CD4-positive, alpha-beta T cell treated with Interferon alpha-2 for 1 hour (primary cell): ENCODE data around the gene CHD9.
A peak's percentile ranks its signal among the peaks of the same experiment; 100 is the strongest.
"Not testable (repeated sequence)": the region's sequence is repeated elsewhere in the genome, so short reads cannot be mapped to it uniquely, and the experiment has no call there.

Source experiments
- DNase-seq, 2 donors: peaks; one replicate each; pipeline ENCODE4 v3.0.0-alpha.2; 2020 to 2022

Gene CHD9

GRCh38 chr16:53054670-53055485 is at the start of gene CHD9:
Gene CHD9 (plus strand): TSS chr16:53054991. CDS start chr16:53156090, 101,099 bp downstream.
- DNase-seq, result peak; percentile 68 to 79

- no peak for DNase-seq
Observed at GRCh38 chr16:53007095-53007494, 47.7 kb upstream of the CHD9 start.

DNA sequence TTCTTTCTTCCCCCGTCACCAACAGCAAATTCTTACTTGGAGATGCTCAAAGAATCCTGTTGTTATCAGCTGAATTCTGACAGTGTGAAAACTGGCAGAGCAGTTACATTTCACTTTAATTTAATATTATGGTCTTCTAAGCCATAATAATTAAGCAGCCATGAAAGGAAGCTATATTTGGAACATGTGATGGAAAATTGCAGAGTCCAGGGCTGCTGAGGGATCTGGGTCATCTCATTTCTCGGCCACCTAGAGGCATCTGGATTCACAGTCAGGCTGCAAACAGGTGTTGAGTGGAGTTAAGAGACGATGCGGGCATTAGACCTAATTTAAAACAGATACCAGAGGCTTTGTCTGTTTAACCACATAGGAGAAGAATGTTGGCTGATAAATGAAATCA is 40.5 kb upstream of the CHD9 start:
- DNase-seq, result no peak

DNA sequence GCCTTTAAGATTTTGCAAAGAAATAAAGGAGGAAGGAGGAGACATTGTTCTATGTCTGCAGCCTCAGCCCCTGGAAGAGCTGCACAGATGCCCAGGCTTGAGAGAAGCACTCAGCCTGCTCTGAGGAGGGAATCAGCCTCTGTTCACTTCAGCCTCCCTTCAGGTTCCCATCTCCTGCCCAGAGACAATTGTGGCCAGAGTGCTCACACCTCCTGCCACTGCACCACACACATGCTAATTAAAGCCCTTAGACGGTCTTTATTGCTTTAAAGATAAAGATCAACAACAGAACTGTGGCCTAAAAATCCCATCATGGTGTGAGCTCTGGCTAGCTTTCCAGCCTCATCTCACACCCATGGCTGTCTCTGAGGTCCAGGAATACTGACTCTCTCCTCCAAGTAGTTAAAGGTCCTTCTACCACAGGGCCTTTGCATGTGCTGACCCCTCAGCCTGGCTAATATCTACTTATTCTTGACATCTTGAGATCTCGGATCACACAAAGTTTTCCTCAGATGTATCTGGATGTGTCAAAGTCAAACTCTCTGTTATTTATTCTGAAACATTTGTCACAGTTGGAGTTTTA is 35.9 kb upstream of the CHD9 start:
- DNase-seq, result no peak

DNA sequence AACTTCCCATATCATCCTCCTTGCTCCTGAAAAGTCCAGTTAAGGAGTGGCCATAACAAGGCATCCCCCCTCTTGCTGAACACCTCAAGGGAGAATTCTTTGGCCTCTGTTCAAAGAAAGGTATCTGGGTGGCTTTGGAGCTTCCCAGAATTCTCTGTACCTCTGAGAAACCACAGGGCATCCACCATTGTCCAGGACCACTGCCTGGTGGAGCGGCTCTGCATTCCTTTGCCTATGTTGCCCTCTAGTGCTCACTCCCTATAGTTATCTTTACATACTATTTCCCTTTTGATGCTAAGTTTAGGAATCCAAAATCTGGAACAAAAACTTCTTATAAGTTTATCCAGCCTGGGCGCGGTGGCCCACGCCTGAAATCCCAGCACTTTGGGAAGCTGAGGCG is 32.4 kb upstream of the CHD9 start:
- no peak for DNase-seq

GRCh38 chr16:53024045-53024444 is 30.7 kb upstream of the CHD9 start:
- DNase-seq, result no peak

GRCh38 chr16:53029971-53030370 is 24.8 kb upstream of the CHD9 start:
- DNase-seq, result no peak

- no peak for DNase-seq
Observed at GRCh38 chr16:53031323-53031942, 23.4 kb upstream of the CHD9 start.

- DNase-seq, result no peak
Observed at GRCh38 chr16:53034306-53034705, 20.5 kb upstream of the CHD9 start.

GRCh38 chr16:53035176-53035942 is 19.4 kb upstream of the CHD9 start:
- no peak for DNase-seq

DNA sequence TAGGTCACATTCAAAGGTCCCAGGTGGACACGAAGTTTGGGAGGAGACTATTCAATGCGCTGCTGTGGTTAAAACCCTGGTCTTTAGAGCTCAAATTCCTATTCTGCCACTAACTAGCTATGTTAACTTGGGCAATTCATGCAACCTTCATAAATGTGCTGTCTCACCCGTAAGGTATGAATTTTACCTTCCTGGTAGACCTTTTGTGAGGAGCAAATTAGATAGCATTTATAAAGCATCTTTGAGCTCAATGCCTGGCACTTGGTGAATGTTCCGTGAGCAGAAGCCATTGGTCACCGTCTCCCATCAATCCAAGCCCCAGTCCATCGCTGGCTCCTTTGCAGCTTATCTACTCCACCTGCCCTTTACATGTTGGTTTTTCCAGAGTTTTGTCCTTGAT is 18.7 kb upstream of the CHD9 start:
- no peak for DNase-seq

DNA sequence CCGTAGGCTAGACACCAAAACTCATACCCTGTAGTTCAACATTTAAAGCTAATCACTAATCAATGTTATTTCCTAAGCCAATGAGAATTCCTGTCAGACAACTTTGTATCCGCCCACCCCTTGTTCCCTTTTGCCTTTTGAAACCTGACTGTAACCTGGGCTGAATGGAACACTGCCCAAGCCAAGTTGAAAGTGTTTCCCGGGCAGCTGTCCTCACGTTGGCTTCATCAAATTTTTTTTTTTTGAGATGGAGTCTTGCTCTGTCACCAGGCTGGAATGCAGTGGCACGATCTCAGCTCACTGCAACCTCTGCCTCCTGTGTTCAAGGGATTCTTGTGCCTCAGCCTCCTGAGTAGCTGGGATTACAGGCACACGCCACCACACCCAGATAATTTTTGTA is 18.1 kb upstream of the CHD9 start:
- not testable (repeated sequence) for DNase-seq

DNA sequence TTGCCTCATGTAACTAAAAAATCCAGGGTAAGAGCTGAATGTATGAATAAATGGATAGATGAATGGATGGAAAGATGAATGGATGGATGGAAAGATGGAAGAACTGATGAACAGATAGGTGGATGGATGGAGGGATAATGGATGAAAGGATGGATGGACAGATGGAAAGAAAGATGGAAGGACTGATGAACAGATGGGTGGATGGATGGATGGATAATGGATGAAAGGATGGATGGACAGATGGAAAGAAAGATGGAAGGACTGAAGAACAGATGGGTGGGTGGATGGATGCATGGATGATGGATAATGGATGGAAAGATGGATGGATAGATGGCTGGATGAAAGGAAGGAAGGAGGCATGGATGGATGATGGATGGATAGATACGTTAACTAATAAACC is 14.0 kb upstream of the CHD9 start:
- DNase-seq, result no peak

GRCh38 chr16:53041320-53042051 is 13.3 kb upstream of the CHD9 start:
- DNase-seq, result no peak

DNA sequence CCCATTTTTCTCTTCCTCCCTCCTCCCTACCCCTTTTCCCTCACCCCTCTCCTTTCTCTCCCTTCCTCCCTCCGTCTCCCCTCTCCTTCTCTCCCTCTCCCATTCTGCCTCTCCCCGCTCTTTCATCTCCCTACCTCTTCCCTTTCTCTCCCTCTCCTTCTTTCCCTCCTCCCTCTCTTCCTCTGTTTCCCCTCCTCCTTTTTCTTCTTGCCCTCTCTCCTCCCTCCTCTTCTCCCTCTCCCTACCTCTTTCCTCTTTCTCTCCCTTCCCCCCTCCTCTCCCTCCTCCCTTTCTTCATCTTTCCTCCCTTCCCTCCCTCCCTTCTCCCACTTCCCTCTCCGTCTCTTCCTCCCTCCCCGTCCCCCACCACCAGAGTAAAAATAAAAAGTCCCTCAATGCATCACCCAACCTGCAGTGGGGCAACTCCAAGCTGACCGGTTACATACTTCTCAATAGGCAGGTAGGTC is 12.5 kb upstream of the CHD9 start:
- no peak for DNase-seq

GRCh38 chr16:53043428-53043831 is 11.4 kb upstream of the CHD9 start:
- DNase-seq, result no peak

- no peak for DNase-seq
Observed at GRCh38 chr16:53043986-53044601, 10.7 kb upstream of the CHD9 start.

DNA sequence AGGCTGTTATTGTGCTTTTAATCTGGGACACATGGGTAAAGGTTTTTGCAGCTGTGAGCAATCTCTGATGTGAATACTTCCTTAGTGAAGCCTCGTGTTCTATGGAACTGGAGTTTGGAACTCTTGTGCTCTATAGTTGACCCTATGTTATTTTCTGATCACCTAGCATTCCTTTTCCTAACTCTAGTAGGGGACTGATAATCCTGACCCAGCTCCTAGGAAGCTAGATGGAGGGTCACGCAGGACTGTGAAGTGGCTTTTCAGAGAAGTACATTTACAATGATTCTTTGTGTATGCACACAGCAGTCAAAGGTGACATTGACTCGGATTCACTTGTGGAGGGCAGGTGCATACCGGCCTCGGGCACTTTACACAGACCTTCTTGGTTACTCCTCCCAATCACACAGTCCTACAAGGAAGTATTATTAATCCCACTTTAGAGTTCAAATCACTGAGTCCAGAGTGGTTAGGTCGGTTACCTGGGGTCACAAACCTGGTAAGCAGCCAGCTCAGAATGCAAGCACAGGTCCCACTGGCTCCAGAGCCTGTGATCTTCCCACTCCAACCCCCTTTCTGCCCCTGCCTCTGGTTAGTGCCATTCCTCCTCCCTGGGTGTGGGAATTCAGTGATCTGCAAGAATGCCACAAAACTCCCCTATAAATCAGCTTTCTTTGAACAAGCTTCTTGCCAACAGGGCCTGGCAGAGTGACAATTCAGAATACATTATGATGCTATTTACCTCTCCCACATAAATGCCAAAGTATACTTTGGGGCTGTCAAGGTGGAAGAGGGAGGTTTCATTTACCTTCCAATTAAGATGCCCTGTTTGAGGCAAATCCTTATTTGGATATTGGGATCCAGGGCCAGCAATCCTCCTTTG is 9.2 kb upstream of the CHD9 start:
- no peak for DNase-seq

GRCh38 chr16:53047515-53047914 is 7.3 kb upstream of the CHD9 start:
- not testable (repeated sequence) for DNase-seq

GRCh38 chr16:53048139-53048915 is 6.5 kb upstream of the CHD9 start:
- DNase-seq, result no peak
